ENCODE results near the gene FGFRL1. TPM values are rescaled to one million over a fixed set of nuclear protein-coding genes. Genes with fewer than 3 reads are reported as not detected.

Gene FGFRL1
- total RNA-seq, 5 donors from 2014 or later (not counting 1 experiment from before 2014, with no cell fraction given): 14.9 to 25.2 (median 23.7) TPM

DNA sequence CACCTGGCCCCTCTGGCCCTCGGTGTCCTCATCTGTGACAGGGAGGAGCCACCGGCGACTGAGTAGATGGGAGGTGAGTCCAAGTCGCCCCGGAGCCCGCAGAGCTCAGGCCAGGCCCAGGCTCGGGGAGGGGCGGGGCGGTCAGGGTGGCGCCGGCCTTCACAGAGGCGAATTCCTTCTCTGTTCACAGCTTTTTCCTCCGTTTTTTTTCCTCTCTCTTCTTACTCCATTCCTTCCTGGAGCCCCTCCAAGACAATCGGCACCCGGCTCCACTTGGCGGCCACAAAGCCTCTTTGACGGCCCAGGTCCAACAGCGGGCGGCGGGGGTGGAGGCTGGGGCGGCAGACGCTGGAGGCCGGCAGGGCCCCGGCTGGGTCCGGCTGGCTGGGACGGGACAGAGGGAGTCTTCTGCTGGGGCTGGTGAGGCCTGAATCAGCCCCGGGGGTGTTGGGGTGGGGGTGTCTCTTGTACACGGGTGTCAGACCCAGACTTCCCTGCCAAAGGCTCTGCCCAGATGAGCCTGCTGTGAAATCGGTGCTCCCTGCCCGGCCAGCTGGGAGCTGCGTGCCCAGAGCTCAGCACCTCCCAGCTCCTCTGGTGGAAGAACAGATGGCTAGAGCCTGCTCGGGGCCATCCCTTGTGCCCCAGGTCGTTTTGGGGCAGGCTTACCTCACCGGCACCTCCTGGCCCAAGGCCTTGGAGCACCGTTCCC is 22.6 kb downstream of the FGFRL1 start:
- no peaks in the 10 kb centered on the region for H3K9me3 Mint-ChIP-seq
- no peaks in the 10 kb centered on the region for H3K4me1 ChIP-seq (ENCODE audit: control insufficient read depth in 1 of 2, extremely low read depth in 1 of 2, insufficient read depth in 2 of 2, low read length in 2 of 2)
- no peak overlapping the region for H3K4me3 Mint-ChIP-seq
- CTCF ChIA-PET: no interaction called here
- DNase-seq: no peak
- WGBS (ENCODE audit: insufficient coverage): 78% methylated on average over 32 of the region's 35 CpGs
- H3K4me3 ChIP-seq (ENCODE audit: control insufficient read depth in 1 of 2, extremely low read depth in 1 of 2, low read length in 1 of 2): no peak overlapping the region
- ATAC-seq (replicated peaks in 1 of 4): no peak
- no peaks in the 10 kb centered on the region for H3K36me3 ChIP-seq (ENCODE audit: control insufficient read depth in 2 of 2, extremely low read depth in 1 of 2, insufficient read depth in 1 of 2, low read length in 1 of 2)
- H3K27me3 Mint-ChIP-seq: peaks cover 0 to 5% of the 10 kb centered on the region in 2 donors
- no peak overlapping the region for H3K27ac Mint-ChIP-seq
- H3K4me1 Mint-ChIP-seq: no peaks in the 10 kb centered on the region
- POLR2A ChIA-PET: no interaction called here
- no peak overlapping the region for H3K27ac ChIP-seq (ENCODE audit: low read length)
- no peaks in the 10 kb centered on the region for H3K36me3 Mint-ChIP-seq
- H3K27me3 ChIP-seq (replicated peaks in 1 of 2; ENCODE audit: control insufficient read depth in 2 of 2, extremely low read depth in 1 of 2, insufficient read depth in 2 of 2, low read length in 1 of 2): peaks cover 0 to 63% of the 10 kb centered on the region in 2 experiments
- H3K9me3 ChIP-seq: no peaks in the 10 kb centered on the region

- DNase-seq (no peak), ATAC-seq (replicated peaks in 1 of 4) (no peak)
- no peak overlapping the region for H3K27ac Mint-ChIP-seq
- H3K4me1 Mint-ChIP-seq: no peaks in the 10 kb centered on the region
- 87% methylated on average over 26 of the region's 26 CpGs for WGBS (ENCODE audit: insufficient coverage)
- H3K27me3 Mint-ChIP-seq: peaks cover 0 to 5% of the 10 kb centered on the region in 2 donors
- H3K4me3 ChIP-seq (ENCODE audit: control insufficient read depth in 1 of 2, extremely low read depth in 1 of 2, low read length in 1 of 2): no peak overlapping the region
- H3K9me3 Mint-ChIP-seq: no peaks in the 10 kb centered on the region
- H3K27ac ChIP-seq (ENCODE audit: low read length): no peak overlapping the region
- H3K36me3 ChIP-seq (ENCODE audit: control insufficient read depth in 2 of 2, extremely low read depth in 1 of 2, insufficient read depth in 1 of 2, low read length in 1 of 2): no peaks in the 10 kb centered on the region
- peaks cover 0 to 49% of the 10 kb centered on the region in 2 experiments for H3K27me3 ChIP-seq (replicated peaks in 1 of 2; ENCODE audit: control insufficient read depth in 2 of 2, extremely low read depth in 1 of 2, insufficient read depth in 2 of 2, low read length in 1 of 2)
- H3K36me3 Mint-ChIP-seq: no peaks in the 10 kb centered on the region
- no peaks in the 10 kb centered on the region for H3K4me1 ChIP-seq (ENCODE audit: control insufficient read depth in 1 of 2, extremely low read depth in 1 of 2, insufficient read depth in 2 of 2, low read length in 2 of 2)
- no peak overlapping the region for H3K4me3 Mint-ChIP-seq
- POLR2A ChIA-PET: no interaction called here
- no peaks in the 10 kb centered on the region for H3K9me3 ChIP-seq
- CTCF ChIA-PET: no interaction called here
These were observed 24.1 kb downstream of the FGFRL1 start for GRCh38 chr4:1035510-1035909.

DNA sequence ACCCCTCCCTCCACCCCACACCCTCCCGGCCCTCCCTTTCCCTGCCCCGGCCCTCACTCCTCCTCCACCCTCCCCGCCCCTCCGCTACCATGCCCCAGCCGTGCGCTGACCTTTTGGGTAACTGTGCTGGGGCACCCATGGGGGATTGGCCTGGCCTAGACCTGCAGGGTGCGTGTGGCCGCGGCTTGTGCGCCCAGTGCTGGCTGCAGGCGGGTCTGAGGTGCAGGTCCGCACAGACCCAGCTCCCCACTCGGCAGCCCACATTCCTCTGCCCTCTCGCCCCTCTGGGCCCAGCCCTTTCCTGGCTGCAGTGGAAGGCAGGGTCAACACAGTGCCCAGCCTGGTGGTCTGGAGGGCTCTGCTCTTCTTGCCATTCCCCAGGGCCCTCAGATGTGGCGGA is 24.7 kb downstream of the FGFRL1 start:
- Histone ChIP-seq H3K27me3 (replicated peaks in 1 of 2; ENCODE audit: control insufficient read depth in 2 of 2, extremely low read depth in 1 of 2, insufficient read depth in 2 of 2, low read length in 1 of 2) (peaks cover 0 to 43% of the 10 kb centered on the region in 2 experiments), H3K4me3 (ENCODE audit: control insufficient read depth in 1 of 2, extremely low read depth in 1 of 2, low read length in 1 of 2) (no peak overlapping the region), H3K27ac (ENCODE audit: low read length) (no peak overlapping the region), H3K9me3 (no peaks in the 10 kb centered on the region), H3K36me3 (ENCODE audit: control insufficient read depth in 2 of 2, extremely low read depth in 1 of 2, insufficient read depth in 1 of 2, low read length in 1 of 2) (no peaks in the 10 kb centered on the region), H3K4me1 (ENCODE audit: control insufficient read depth in 1 of 2, extremely low read depth in 1 of 2, insufficient read depth in 2 of 2, low read length in 2 of 2) (no peaks in the 10 kb centered on the region)
- Mint-ChIP-seq H3K4me3 (no peak overlapping the region), H3K9me3 (no peaks in the 10 kb centered on the region), H3K27ac (no peak overlapping the region), H3K4me1 (no peaks in the 10 kb centered on the region), H3K27me3 (peaks cover 0 to 5% of the 10 kb centered on the region in 2 donors), H3K36me3 (no peaks in the 10 kb centered on the region)
- ChIA-PET CTCF (no interaction called here), POLR2A (no interaction called here)
- DNase-seq (no peak), ATAC-seq (replicated peaks in 1 of 4) (no peak)
- 88% methylated on average over 9 of the region's 15 CpGs for WGBS (ENCODE audit: insufficient coverage)

DNA sequence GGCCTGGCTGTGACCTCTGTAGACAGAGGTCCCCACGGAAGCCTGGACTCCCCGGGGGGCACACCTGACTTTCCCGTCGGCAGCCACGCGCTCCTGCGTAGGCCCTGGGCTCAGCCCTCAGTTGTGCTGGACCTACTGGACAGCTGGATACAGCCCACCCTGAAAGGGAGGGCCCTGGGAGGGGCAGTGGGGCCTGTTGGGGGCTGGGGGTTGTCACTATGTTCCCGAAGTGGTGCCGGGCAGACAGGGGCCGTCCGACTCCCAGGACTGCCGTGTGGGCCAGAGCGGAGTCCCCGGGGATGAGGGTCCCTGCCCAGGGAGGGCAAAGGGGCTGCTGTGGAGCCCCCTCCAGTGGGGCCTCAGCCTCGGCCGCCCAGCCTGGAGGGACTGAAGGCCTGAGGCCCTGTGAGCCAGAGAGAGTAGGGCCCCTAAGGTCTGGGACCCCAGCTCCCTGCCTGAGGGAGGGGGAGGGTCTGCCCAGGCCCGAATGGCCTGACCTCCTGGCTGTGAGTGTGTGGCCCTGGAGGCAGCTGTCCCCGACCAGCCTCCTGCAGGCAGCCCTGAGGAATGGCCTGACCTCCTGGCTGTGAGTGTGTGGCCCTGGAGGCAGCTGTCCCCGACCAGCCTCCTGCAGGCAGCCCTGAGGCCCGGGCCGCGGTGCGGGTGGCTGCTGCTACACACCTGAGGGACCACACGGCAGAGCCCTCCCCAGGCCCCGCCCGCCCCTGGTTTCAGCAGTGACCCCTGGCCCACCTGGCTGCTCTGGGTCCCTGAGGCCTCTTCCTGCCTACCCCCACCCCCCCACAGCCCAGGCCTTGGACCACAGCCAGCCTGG is 25.8 kb downstream of the FGFRL1 start:
- H3K9me3 ChIP-seq: no peaks in the 10 kb centered on the region
- H3K27me3 ChIP-seq (replicated peaks in 1 of 2; ENCODE audit: control insufficient read depth in 2 of 2, extremely low read depth in 1 of 2, insufficient read depth in 2 of 2, low read length in 1 of 2): peaks cover 0 to 38% of the 10 kb centered on the region in 2 experiments
- H3K4me1 ChIP-seq (ENCODE audit: control insufficient read depth in 1 of 2, extremely low read depth in 1 of 2, insufficient read depth in 2 of 2, low read length in 2 of 2): peaks cover 0 to 2% of the 10 kb centered on the region in 2 experiments
- no peak for DNase-seq
- ChIA-PET POLR2A (interaction anchor here in 1 of 2 donors (0.7 kb wide), 1 partner anchor 338 kb away, joined by 8 read pairs; no protein-coding TSS in a partner anchor), CTCF (no interaction called here)
- no peak overlapping the region for H3K4me3 ChIP-seq (ENCODE audit: control insufficient read depth in 1 of 2, extremely low read depth in 1 of 2, low read length in 1 of 2)
- no peak for ATAC-seq (replicated peaks in 1 of 4)
- H3K36me3 ChIP-seq (ENCODE audit: control insufficient read depth in 2 of 2, extremely low read depth in 1 of 2, insufficient read depth in 1 of 2, low read length in 1 of 2): no peaks in the 10 kb centered on the region
- peaks cover 0 to 3% (median 0%) of the 10 kb centered on the region in 3 donors for H3K4me1 Mint-ChIP-seq
- peaks cover 0 to 5% of the 10 kb centered on the region in 2 donors for H3K27me3 Mint-ChIP-seq
- no peaks in the 10 kb centered on the region for H3K36me3 Mint-ChIP-seq
- 88% methylated on average over 24 of the region's 26 CpGs for WGBS (ENCODE audit: insufficient coverage)
- H3K27ac ChIP-seq (ENCODE audit: low read length): no peak overlapping the region
- no peaks in the 10 kb centered on the region for H3K9me3 Mint-ChIP-seq
- no peak overlapping the region for H3K4me3 Mint-ChIP-seq
- H3K27ac Mint-ChIP-seq: no peak overlapping the region

DNA sequence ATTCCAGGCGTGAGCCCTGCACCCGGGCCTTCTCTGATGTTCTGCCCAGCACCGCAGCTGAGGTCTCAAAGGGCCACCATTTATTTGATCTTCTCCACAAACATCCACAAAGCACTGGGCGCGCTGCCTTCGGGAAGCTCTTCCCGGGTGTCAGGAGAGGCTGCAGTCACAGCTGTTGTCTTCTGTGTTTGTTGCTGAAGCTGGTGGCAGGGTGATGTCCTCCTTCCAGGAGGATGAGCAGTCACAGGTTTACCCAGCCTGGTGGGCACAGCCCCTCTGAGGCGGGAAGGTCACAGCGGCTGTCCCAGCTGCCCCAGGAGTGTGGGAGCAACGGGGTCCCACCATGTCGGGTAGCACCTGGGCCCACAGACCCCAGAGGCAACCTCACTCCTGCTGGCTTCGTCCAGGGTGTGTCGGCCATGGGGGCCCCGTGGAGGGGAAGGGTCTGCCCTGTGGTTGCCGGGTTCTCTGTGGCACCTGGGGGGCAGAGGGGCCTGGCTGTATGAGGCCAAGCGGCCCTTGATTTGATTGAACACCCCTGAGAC is 27.6 kb downstream of the FGFRL1 start:
- WGBS (ENCODE audit: insufficient coverage): 84% methylated on average over 11 of the region's 16 CpGs
- CTCF ChIA-PET: no interaction called here
- Mint-ChIP-seq H3K27ac (no peak overlapping the region), H3K36me3 (no peaks in the 10 kb centered on the region), H3K4me3 (no peak overlapping the region), H3K4me1 (peaks cover 0 to 3% (median 0%) of the 10 kb centered on the region in 3 donors), H3K9me3 (no peaks in the 10 kb centered on the region), H3K27me3 (peaks cover 3 to 4% of the 10 kb centered on the region in 2 donors)
- H3K9me3 ChIP-seq: no peaks in the 10 kb centered on the region
- H3K4me1 ChIP-seq (ENCODE audit: control insufficient read depth in 1 of 2, extremely low read depth in 1 of 2, insufficient read depth in 2 of 2, low read length in 2 of 2): peaks cover 0 to 2% of the 10 kb centered on the region in 2 experiments
- DNase-seq (no peak), ATAC-seq (replicated peaks in 1 of 4) (no peak)
- H3K36me3 ChIP-seq (ENCODE audit: control insufficient read depth in 2 of 2, extremely low read depth in 1 of 2, insufficient read depth in 1 of 2, low read length in 1 of 2): no peaks in the 10 kb centered on the region
- POLR2A ChIA-PET: no interaction called here
- H3K27me3 ChIP-seq (replicated peaks in 1 of 2; ENCODE audit: control insufficient read depth in 2 of 2, extremely low read depth in 1 of 2, insufficient read depth in 2 of 2, low read length in 1 of 2): peaks cover 0 to 29% of the 10 kb centered on the region in 2 experiments
- no peak overlapping the region for H3K4me3 ChIP-seq (ENCODE audit: control insufficient read depth in 1 of 2, extremely low read depth in 1 of 2, low read length in 1 of 2)
- H3K27ac ChIP-seq (ENCODE audit: low read length): no peak overlapping the region

GRCh38 chr4:1039493-1040343 is 28.3 kb downstream of the FGFRL1 start:
- WGBS (ENCODE audit: insufficient coverage): 84% methylated on average over 18 of the region's 20 CpGs
- CTCF ChIA-PET: no interaction called here
- ATAC-seq (replicated peaks in 1 of 4) (no peak), DNase-seq (no peak)
- H3K27me3 ChIP-seq (replicated peaks in 1 of 2; ENCODE audit: control insufficient read depth in 2 of 2, extremely low read depth in 1 of 2, insufficient read depth in 2 of 2, low read length in 1 of 2): peaks cover 0 to 32% of the 10 kb centered on the region in 2 experiments
- H3K36me3 ChIP-seq (ENCODE audit: control insufficient read depth in 2 of 2, extremely low read depth in 1 of 2, insufficient read depth in 1 of 2, low read length in 1 of 2): no peaks in the 10 kb centered on the region
- Mint-ChIP-seq H3K9me3 (no peaks in the 10 kb centered on the region), H3K4me3 (no peak overlapping the region), H3K27me3 (peaks cover 6% of the 10 kb centered on the region in 2 donors), H3K4me1 (peaks cover 0 to 3% (median 0%) of the 10 kb centered on the region in 3 donors), H3K27ac (no peak overlapping the region), H3K36me3 (no peaks in the 10 kb centered on the region)
- H3K9me3 ChIP-seq: no peaks in the 10 kb centered on the region
- H3K4me1 ChIP-seq (ENCODE audit: control insufficient read depth in 1 of 2, extremely low read depth in 1 of 2, insufficient read depth in 2 of 2, low read length in 2 of 2): peaks cover 0 to 2% of the 10 kb centered on the region in 2 experiments
- H3K4me3 ChIP-seq (ENCODE audit: control insufficient read depth in 1 of 2, extremely low read depth in 1 of 2, low read length in 1 of 2): no peak overlapping the region
- POLR2A ChIA-PET: no interaction called here
- no peak overlapping the region for H3K27ac ChIP-seq (ENCODE audit: low read length)
